HG03135 (cell line): ENCODE measurements around the gene HIPK2.

Source experiments
- ATAC-seq: cut with Tn5 transposase; IDR thresholded peaks from one replicate; pipeline ENCODE4 v1.9.1; 2021; ENCODE audit warnings: mild to moderate bottlenecking, moderate library complexity; ENCODE audit not compliant: unreplicated experiment

HIPK2 gene

DNA sequence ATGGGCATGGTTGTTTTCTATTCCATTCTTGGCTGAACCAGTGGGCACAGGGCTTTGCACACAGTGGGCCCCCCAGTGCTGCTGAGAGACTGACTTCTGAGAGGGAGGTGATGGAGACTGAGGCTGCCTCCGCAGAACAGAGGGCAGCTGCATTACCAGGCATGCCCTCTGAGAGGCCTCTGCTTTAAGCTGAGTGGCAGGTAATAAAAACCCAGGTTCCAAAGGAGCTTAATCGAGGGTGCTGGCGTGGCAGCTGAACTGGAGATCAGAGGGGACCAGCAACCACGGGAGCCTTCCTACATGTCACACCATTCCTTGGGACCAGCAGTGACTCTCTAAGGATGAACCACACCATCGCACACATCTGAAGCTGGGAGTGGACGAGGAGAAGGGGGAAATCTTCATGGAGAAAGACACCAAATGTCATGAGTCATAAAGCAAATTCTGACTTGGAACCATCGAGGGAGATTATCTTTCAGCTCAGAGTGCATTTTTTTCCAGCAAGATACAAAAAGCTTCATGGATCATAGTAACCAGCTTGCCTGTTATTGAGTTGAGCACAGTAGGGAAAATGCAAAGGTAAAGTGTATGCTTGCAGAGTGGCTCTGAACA lies 24.6 kb downstream of the HIPK2 start:
- ATAC-seq, result no peak

DNA sequence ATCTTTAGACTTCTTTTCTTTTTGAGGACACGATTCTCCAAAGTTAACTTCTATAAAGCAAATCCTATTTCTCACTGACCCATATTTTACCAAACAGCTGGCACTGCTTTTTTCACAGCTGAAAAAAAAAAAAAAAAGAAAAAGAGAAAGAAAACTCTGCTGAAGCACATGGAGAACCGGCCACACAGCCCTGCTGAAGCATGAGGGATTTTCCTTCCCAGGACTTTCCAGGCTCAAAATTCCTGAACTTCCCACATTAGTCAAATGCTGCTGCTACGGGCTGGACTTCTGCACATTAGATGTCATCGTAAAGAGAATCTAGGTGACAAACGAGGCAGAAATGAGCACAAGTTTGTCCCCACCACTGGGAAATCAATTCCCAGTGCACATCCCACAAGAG lies 25.2 kb downstream of the HIPK2 start:
- ATAC-seq, result no peak

DNA sequence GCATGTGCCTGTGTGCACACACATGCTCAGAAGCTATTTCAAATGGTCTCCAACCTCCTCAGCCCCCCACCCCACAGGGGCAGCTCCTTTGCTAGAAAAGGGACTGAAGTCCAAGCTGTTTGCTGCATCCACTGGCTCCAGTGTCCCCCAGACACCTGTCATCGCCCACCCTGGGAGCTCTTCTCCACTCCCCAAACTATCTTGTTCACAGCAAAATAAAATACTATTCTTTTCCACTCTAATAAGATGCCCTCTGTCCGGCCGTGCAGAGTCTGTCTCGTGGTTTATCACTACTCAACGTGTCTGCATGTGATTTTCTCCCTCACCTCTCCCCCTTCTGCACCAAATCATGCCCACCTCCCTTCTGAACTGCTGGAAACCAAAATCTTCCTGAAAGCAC lies 25.6 kb downstream of the HIPK2 start:
- ATAC-seq, result no peak

DNA sequence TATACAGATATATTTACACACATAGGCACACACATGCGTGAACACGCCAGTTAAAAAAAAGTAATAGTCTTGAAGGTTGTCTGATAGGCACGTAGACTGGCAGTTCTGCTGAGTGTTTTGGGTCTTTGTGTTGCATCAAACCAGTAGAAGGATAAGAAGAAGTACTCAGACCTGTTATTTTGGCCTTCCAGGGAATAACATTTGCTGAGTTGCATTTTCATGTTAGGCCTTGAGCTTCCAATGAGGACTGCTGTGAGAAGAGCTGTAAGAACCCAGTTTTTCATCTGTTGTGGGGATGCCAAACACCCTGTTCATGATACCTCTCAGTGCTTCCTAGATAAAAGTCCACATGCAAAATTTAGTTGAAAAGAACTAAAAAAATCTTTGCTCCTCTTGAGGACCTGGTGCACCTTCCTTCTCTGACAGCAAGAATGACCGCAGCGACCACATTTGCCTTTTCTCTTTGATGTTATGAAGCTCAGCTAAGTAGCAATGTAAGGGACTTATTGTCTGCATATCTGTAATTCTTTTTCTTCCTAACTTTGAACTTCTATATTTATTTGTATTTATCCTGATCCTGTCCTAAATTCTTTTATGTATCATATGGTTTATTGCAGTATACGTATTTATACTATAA lies 27.2 kb downstream of the HIPK2 start:
- ATAC-seq, result no peak

DNA sequence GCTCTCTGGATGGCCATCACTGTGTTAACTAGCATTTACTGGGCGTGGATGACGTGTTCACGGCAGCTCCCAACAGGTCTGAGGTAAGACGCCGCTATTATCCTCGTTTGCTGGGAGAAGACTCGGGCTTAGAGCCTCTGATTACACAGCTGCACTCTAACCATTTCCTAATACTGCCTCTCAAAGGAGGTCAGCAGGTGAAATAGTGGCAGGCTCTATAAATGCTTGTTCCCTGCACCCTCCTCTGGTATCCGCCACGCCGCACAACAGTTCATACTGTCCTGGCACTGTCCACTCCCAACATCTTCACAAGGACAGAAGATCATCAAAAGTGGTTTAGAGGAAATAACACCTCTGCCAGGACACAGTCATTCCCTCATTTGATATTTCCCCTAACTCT lies 28.3 kb downstream of the HIPK2 start:
- ATAC-seq, result no peak

DNA sequence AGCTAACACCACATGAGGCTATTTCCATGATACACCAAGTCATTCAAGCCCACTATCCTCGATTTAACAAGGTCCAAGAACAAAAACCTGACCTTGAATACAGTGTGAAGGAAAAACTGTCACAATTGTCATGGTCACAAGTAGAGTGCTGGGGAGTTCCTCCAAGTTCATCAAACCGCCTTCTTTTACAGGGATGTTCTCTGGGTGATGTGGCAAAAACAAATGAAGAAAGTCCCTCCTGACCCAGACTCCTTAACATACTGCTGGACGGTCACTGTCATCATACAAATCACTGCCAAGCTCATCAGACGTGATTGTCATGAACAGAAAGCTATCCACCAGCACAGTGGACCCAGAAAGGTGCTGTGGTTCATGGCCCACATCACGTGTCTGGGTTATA lies 28.9 kb downstream of the HIPK2 start:
- no peak for ATAC-seq

DNA sequence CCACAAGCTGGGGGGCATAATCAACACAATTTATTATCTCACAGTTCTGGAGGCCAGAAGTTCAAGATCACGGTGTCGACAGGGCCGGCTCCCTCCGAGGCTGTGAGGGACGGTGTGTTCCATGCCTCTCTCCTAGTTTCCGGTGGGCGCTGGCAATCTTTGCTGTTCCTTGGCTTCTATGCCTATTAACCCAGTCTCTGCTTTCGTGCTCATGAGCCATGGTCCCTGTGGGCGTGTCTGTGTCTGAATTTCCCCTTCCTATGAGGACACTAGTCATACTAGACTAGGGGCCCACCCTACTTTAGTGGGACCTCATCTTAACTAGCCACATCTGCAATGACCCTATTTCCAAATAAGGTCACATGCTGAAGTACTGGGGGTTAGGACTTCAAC lies 29.4 kb downstream of the HIPK2 start:
- no peak for ATAC-seq

DNA sequence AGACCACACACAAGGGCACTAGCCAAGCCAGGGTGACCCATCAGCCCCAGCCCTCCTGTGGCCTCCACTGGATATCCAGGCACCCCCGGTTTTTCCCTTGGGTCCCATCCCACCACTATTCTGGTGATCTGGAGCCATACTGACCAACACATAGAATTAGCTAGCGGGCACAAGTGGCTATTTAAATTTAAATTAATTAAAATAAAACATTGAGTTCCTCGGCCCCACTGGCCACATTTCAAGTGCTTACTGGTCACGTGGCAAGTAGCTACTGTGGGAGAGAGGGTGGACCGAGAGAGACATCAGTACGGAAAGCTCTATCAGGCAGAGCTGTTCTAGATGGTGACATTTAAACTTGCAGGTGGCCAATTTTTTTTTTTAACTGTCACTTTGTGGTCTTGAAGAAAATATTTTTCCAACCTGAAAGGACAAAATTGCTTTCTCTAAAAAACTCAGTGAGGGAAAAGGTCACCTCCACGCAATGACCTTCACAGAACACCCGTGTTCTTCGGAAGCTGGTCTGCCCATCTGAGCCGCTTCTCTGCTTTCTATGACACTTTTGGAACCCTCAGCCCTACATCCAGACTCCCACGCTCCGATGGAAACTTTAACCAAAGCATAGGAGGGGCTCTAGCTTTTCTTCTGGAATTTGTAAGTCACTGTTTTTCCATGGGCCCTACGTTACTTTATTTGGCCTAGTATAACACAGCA lies 30.0 kb downstream of the HIPK2 start:
- no peak for ATAC-seq

DNA sequence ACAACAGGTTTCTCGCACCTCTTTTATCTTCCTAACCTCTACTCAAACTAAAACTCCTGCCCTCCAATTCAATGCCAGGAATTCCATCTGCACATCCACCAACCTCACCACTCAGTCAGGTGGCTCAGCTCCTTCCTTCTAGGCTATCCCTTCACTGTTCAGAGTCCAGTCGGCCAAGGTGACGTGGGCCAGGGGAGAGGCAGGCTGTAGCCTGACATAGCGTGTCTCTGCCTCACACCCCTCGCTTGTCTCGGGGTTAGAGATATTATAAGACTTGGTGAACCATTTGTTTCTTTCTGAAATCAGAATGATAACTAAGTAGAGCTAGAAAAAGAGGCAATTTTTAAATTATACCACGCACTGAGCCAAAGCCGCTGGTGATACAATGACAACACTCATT lies 31.1 kb downstream of the HIPK2 start:
- ATAC-seq, result no peak

DNA sequence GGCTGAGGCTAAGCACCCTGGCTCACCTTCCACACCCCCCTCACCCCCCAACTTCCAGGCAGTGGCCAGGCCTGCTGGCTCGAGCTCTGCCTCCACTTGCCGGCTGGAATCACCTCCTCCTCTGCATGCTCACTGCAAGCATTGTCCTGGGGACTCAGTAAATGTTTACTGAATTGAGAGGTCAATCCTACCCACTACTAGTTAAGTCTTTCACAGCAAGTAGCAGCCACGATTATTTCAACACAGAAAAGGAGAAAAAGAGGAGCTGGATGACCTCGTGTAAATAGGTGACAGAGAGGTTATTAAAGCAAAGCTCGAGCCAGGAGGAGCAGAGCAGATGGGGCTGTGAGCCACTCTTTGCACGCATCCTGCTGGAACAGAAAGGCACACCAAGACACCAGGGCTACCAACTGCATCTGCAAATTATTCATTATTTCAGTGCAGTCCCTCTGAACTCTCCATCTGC lies 32.1 kb downstream of the HIPK2 start:
- no peak for ATAC-seq

DNA sequence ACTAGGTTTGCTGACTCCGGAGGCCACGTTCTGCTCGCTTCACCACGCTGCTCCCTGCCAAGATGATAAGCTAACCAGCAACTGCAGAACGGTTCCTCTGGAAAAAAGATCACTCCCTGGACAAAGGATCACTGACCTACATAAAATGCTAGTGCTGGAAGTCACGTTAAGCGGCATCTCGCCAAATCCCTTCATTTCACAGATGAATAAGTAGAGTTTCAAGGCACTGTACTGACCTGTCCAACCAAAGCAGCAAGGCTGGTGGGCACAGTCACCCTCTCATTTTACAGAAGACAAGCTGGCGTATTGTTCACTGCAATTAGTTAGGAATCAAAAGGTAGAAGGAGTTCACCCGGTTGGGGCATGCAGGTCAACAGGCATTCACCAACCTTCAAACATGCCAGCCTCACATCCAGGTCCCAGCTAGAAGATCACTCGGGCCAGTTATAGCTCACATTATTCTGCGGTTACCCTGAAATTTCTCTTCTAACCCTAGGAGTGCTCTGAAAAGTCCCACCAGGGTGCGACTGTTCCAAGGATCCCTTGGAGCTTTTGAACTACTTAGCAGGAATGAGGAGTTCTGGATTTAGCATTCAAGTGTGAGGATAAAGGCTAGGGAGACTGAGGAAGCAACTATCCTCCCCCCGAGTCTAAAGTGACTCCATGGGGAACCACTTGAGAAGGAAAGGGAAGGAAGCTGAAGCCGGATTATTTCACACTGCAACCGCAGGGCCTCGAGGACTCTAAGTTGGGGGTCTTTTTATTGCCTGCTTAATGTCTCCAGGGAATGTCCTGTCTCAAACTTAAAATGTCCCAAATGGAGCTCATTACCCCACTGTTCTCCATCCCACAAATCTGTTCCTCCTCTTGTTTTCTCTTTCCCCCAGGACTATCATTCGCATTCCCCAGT lies 32.8 kb downstream of the HIPK2 start:
- no peak for ATAC-seq

DNA sequence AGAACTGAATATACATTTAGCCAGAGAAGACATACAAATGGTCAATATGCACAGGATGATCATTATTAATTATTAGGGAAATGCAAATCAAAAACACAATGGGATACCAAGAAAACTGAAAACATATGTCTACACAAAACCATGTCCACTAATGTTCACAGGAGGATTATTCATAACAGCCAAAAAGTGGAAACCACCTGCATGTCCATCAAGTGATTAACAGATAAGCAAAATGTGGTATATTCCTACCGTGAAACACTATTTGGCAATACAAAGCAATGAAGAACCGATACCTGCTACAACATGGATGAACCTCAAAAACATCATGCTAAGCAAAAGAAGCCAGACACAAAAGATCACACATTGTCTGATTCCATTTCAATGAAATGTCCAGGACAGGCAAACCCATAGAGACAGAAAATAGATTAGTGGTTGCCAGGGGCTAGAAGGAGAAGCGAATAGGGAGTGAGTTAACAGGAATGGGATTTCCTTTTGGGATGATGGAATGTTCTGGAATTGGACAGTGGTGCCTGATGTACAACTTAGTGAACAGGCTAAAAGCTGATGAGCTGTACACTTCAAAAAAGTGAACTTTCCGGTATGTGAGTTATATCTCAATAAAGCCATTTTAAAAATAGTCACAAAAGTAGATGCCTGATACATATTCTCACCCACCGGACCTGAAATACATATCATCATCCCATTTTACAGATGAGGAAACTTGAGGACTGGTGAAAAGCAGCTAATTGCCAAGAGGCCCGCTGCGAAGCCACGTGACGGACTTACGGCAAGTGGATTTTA lies 33.6 kb downstream of the HIPK2 start:
- ATAC-seq, result no peak

DNA sequence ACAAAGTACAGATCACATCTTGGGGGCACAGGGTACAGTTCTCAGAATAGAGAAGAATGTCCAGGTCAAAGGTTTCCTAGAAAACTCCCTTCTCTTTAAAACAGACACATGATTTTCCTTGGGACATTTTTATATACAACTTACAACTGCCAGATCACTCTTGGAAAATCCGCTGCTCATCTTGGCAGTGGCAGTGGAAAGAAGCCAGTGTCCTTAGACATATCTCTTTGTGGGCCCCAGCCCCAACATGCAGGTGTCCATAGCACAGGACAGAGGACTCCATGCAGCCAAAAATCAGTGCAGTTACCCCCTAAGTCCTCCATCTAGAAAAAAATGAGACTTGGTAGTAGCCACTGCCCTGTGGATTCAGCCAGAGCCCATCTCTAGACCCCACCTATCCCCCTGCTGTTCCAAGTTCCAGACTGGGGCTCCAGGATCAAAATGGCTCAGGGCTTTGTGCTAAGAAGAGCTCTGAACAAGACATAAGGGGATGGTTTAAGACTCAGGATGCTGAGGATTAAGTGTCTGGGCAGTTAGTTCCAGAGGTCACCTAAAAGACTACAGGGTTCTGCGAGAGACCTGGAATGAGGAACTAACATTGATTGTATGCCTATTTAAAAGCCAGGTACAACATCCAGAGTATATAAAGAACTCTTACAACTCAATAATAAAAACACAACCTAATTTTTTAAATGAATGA lies 34.4 kb downstream of the HIPK2 start:
- ATAC-seq, result no peak

DNA sequence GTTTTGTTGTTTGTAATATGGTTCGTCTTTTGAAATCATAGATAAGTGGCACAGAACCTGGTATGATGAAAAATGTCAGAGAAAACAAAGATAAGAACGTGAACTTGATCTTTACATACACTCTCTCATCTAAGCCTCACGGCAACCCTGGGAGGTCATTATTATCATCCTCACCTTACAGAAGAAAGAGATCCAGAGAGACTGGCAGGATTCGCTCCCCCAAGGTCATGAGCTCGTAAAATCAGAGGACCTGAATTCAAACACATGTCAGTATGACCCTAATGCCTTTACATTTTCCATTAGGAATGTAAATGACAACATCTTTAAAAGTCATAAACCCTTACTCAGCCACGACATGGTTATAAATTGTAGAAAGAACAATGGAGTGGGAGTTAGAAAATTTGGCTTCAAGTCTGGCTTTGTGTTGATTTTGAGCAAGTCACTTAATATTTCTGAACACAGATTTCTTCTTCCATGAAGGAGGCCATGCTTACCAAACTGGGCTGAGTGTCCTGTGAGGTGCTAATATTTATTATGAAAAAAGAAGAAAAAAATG lies 35.9 kb downstream of the HIPK2 start:
- ATAC-seq, result no peak

DNA sequence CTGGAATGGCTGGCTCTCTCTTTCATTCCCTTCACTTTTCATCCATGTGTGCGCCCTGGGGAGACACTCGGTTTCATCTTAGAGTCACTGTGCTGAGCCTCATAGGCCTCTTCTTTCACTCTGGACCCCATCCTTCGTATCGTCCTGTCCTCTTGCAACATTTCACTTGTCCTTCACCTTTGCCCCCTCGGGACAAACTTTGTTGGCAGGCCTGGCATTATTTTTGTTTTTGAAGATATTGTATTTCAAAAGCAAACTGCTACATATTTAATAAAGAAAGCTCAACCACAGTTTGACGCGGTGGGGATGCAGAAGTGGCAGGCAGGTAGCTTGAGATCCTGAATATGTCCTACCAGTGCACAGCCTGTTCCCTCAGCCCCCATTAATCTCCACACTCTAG lies 36.6 kb downstream of the HIPK2 start:
- no peak for ATAC-seq

DNA sequence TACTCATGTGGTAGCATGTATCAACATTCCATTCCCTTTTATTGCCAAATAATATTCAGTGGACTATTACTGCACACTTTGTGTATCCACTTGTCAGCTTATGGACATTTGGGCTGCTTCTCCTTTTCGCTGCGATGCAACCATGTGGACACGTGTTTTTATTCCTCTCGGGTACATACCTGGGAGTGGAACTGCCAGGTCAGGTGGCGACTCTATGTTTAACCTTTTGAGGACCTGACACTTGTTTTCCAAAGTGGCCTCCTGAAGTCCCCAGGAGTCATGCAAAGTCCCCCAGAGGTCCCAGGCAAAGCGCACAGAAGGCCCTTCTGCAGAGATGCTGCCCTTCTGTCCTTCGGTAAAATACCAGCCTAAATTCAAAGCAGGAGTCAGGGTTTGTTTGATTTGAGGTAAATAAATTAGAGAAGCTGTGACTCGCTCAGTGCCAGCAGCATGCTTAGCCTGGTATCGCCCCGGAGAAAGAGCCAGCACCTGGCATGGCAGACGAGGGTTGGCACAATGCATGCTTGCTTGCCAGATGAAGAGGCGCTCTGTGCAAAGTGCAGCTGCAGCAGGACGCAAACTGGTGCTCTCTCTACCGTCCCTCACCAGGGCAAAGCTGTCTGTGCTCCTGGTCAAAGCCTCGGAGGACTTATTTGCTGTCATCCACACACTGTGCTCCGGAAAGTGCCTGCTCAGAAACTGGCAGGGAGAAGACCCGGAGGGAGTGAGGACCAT lies 37.8 kb downstream of the HIPK2 start:
- ATAC-seq, result no peak

DNA sequence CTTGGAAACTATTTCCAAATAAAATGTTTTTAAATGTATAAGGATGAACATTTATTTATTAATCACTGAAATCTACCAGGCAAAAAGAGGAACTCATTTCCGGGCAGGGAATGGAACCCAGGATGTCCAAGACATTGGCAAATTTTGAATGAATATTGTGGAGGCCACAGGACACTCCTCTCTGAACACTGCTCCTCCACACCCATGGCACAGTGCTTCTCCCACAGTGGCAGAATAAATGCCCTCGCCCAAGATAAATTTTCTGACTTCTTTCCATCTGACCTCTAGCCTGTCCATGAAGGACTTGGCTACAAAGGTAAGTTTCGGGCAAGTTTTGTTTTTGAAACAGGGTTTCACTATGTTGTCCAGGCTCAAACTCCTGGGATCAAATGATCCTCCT lies 39.0 kb downstream of the HIPK2 start:
- ATAC-seq, result no peak

DNA sequence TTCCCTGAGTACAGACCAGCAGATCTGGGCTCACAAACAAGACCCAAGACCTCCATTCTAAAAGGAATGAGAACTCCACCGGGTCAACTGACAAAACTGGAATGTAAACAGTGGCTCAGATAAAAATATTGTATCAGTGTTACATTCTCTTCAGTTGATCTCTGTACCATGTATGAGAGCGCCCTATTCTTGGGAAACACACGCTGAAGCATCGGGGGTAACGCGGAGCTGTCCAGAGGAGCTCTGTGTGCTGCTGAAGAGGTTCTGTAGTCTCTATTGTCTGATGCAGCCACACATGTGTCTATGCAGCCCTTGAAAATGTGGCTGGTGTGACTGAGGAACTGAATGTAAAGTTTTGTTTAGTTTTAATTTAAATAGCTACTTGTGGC lies 39.7 kb downstream of the HIPK2 start:
- no peak for ATAC-seq
